SK-N-SH (cell line): ENCODE measurements around the gene MSX1. TPM values are rescaled to one million over a fixed set of nuclear protein-coding genes. Genes with fewer than 3 reads are reported as not detected.

Experiments used
- CTCF ChIA-PET: fragments of 300-600, 350-600 bp; formaldehyde crosslinking; extraction: SDS; loops from one replicate; lab custom pipeline; 2021; lab: Yijun Ruan, JAX
- POLR2A ChIA-PET: fragments of 350-600 bp; sonication (Branson Sonifier 250); formaldehyde crosslinking; extraction: SDS; loops from one replicate; lab custom pipeline; 2020; ENCODE audit warnings: antibody characterized with exemption, inconsistent platforms; lab: Yijun Ruan, JAX
- DNase-seq: peaks from one replicate; pipeline ENCODE4 v3.0.0; 2012
- H2AFZ ChIP-seq: fragments of 200-600 bp; sonication (generic); 2 replicates; pipeline ENCODE4 v1.8.1; 2016; ENCODE audit warnings: antibody characterized with exemption, mild to moderate bottlenecking, low read depth
- H3F3A ChIP-seq: fragments of 200-600 bp; sonication (generic); replicated peaks from 2 replicates; pipeline ENCODE3; 2016; ENCODE audit warnings: antibody characterized with exemption, mild to moderate bottlenecking; ENCODE audit not compliant: insufficient read depth
- H3K27ac ChIP-seq, 2 experiments: fragments of 200-500 bp in 1 of 2; fragments of 200-600 bp in 1 of 2; sonication (Bioruptor generic) in 1 of 2; sonication (generic), shearing (Covaris generic) in 1 of 2; 2 replicates each; pipeline versions ENCODE4 v1.5.1 to v1.6.1; 2014 to 2016; ENCODE audit warnings: low read depth in 2 of 2, inconsistent platforms in 1 of 2, low read length in 1 of 2, mild to moderate bottlenecking in 1 of 2, mixed read lengths in 1 of 2
- H3K27me3 ChIP-seq: fragments of 200-600 bp; sonication (generic), shearing (Covaris generic); 2 replicates; pipeline ENCODE4 v1.6.1; 2016; ENCODE audit warnings: mixed run types; ENCODE audit not compliant: insufficient read depth
- H3K36me3 ChIP-seq, 2 experiments: fragments of 200-500 bp in 1 of 2; fragments of 200-600 bp in 1 of 2; sonication (Bioruptor generic) in 1 of 2; sonication (generic) in 1 of 2; replicated peaks in 1 of 2; 2 replicates each; pipeline versions ENCODE3 to v1.5.1; 2014 to 2016; ENCODE audit warnings: low read length in 1 of 2, mild to moderate bottlenecking in 1 of 2; ENCODE audit not compliant: insufficient read depth in 2 of 2, control insufficient read depth in 1 of 2
- H3K4me1 ChIP-seq, 2 experiments: fragments of 200-500 bp in 1 of 2; fragments of 200-600 bp in 1 of 2; sonication (Bioruptor generic) in 1 of 2; sonication (generic), shearing (Covaris generic) in 1 of 2; 2 replicates each; pipeline versions ENCODE4 v1.5.1 to v1.6.1; 2014 to 2016; ENCODE audit warnings: low read depth in 1 of 2, low read length in 1 of 2, mixed run types in 1 of 2; ENCODE audit not compliant: insufficient read depth in 2 of 2, control insufficient read depth in 1 of 2
- H3K4me2 ChIP-seq: fragments of 200-600 bp; sonication (generic), shearing (Covaris generic); 2 replicates; pipeline ENCODE4 v1.6.1; 2017; ENCODE audit warnings: mixed run types
- H3K4me3 ChIP-seq, 2 experiments: fragments of 200-500 bp in 1 of 2; fragments of 200-600 bp in 1 of 2; sonication (Bioruptor generic) in 1 of 2; sonication (generic), shearing (Covaris generic) in 1 of 2; 2 replicates each; pipeline versions ENCODE4 v1.5.1 to v1.8.1; 2014 to 2016; ENCODE audit warnings: low read depth in 2 of 2, inconsistent platforms in 1 of 2, low read length in 1 of 2, mild to moderate bottlenecking in 1 of 2, mixed read lengths in 1 of 2, moderate library complexity in 1 of 2
- H3K79me2 ChIP-seq: fragments of 200-600 bp; sonication (generic); 2 replicates; pipeline ENCODE4 v1.8.1; 2017; ENCODE audit warnings: mild to moderate bottlenecking; ENCODE audit not compliant: insufficient read depth
- H3K9ac ChIP-seq: fragments of 200-600 bp; sonication (generic); 2 replicates; pipeline ENCODE4 v1.6.1; 2017; ENCODE audit warnings: mixed run types
- H3K9me2 ChIP-seq: fragments of 200-600 bp; sonication (generic); 2 replicates; pipeline ENCODE4 v1.6.1; 2017; ENCODE audit warnings: mixed run types
- H3K9me3 ChIP-seq: fragments of 200-600 bp; sonication (generic); 2 replicates; pipeline ENCODE4 v1.6.1; 2017; ENCODE audit warnings: mixed run types, mild to moderate bottlenecking, moderate library complexity
- H4K20me1 ChIP-seq: fragments of 200-600 bp; sonication (generic); 2 replicates; pipeline ENCODE4 v1.6.1; 2017; ENCODE audit warnings: mild to moderate bottlenecking, mixed run types; ENCODE audit not compliant: insufficient read depth
- CHD2 ChIP-seq: fragments of 150-350 bp; IDR thresholded peaks from 2 replicates; pipeline ENCODE4 v1.6.1; 2018; ENCODE audit warnings: low read length; ENCODE audit not compliant: partially characterized antibody
- EP300 ChIP-seq, 2 experiments: IDR thresholded peaks; 2 replicates each; pipeline versions ENCODE4 v1.4.0 to v1.6.1; 2012; ENCODE audit warnings: borderline replicate concordance in 1 of 2, low read depth in 1 of 2, low read length in 1 of 2
- EZH2phosphoT487 ChIP-seq: fragments of 200-600 bp; sonication (generic); IDR thresholded peaks from 2 replicates; pipeline ENCODE4 v1.6.1; 2017; ENCODE audit warnings: low read depth, mixed run types, mild to moderate bottlenecking, antibody characterized with exemption, moderate library complexity, borderline replicate concordance
- FOXM1 ChIP-seq: IDR thresholded peaks from 2 replicates; pipeline ENCODE4 v1.4.0; 2012; ENCODE audit warnings: low read depth, mild to moderate bottlenecking
- GATA2 ChIP-seq: sonication (generic); formaldehyde crosslinking; IDR thresholded peaks from 2 replicates; pipeline ENCODE4 v1.5.0; 2020; ENCODE audit warnings: mild to moderate bottlenecking, missing genetic modification reagents
- JUND ChIP-seq: IDR thresholded peaks from 2 replicates; pipeline ENCODE4 v1.4.0; 2012
- MEF2A ChIP-seq: IDR thresholded peaks from 2 replicates; pipeline ENCODE4 v1.4.0; 2012; ENCODE audit warnings: low read depth, borderline replicate concordance
- NRF1 ChIP-seq: IDR thresholded peaks from 2 replicates; pipeline ENCODE4 v1.6.1; 2012; ENCODE audit warnings: low read depth, mild to moderate bottlenecking, low read length
- POLR2AphosphoS5 ChIP-seq: IDR thresholded peaks from 2 replicates; pipeline ENCODE4 v1.6.1; 2012; ENCODE audit warnings: low read depth, low read length
- RAD21 ChIP-seq: IDR thresholded peaks from 2 replicates; pipeline ENCODE4 v1.6.1; 2012; ENCODE audit warnings: mild to moderate bottlenecking, low read length
- REST ChIP-seq: IDR thresholded peaks from 2 replicates; pipeline ENCODE4 v1.6.1; 2012; ENCODE audit warnings: mild to moderate bottlenecking, low read depth, low read length, moderate library complexity
- RFX5 ChIP-seq: IDR thresholded peaks from 2 replicates; pipeline ENCODE4 v1.6.1; 2012; ENCODE audit warnings: mild to moderate bottlenecking, improper control_type of control experiment, low read length
- RXRA ChIP-seq: IDR thresholded peaks from 2 replicates; pipeline ENCODE4 v1.4.0; 2012; ENCODE audit warnings: low read depth, mild to moderate bottlenecking, borderline replicate concordance
- SIN3A ChIP-seq: IDR thresholded peaks from 2 replicates; pipeline ENCODE4 v1.6.1; 2012; ENCODE audit warnings: low read depth, mild to moderate bottlenecking, low read length, moderate library complexity, borderline replicate concordance
- TAF1 ChIP-seq: IDR thresholded peaks from 2 replicates; pipeline ENCODE4 v1.6.1; 2012; ENCODE audit warnings: low read depth, mild to moderate bottlenecking, low read length, moderate library complexity, borderline replicate concordance
- USF1 ChIP-seq: IDR thresholded peaks from 2 replicates; pipeline ENCODE4 v1.4.0; 2012; ENCODE audit warnings: low read depth, borderline replicate concordance
- YY1 ChIP-seq: IDR thresholded peaks from 2 replicates; pipeline ENCODE4 v1.4.0; 2012; ENCODE audit warnings: low read depth, mild to moderate bottlenecking
- WGBS: methylation state at CpG from one replicate; pipeline ENCODE4 v1.1.6; 2017; ENCODE audit warnings: low lambda C conversion rate; 5-methylcytosine and 5-hydroxymethylcytosine counted together
- polyA plus RNA-seq, 3 experiments: library from polyadenylated mRNA; depleted of rRNA; stranded (reverse); fragments of >200 nt; gene quantifications; 2 replicates each; pipeline ENCODE4 v1.2.3, GENCODE V29; 2012
- TF ChIP-seq, protein P1 (sequence below): IDR thresholded peaks from 2 replicates; pipeline ENCODE4; 2012

The MSX1 gene
- polyA plus RNA-seq, 1 of the 3 experiments (the other 2 are of a cell fraction), result 2.1 TPM

DNA sequence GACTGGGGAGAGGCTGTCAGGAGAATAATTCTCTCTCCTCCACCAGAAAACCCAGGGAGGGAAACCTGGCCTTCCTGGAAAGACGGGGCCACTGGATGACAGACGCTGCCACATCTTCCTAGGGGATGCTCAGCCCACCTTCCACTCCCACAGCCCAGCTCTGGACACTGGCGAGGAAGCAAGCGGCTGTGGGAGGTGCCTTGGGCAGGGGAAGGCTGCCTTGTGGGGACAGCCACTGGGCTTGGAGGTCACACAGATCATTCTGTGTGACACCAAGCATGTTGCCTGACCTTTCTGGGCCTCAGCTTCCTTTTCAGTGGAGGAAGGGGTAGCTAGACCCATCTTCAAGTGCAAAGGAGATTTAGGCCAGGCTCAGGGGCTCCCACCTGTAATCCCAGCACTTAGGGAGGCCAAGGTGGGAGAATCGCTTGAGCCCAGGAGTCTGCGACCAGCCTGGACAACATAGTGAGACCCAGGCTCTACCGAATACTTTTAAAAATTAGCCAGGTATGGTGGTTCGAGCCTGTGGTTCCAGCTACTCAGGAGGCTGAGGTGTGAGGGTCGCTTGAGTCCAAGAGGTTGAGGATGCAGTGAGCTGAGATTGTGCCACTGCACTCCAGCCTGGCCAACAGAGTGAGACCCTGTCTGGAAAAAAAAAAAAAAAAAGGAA, 9.8 kb upstream of the MSX1 start (continued):
- TF ChIP-seq REST (no peak), RXRA (no peak), RAD21 (no peak), EZH2phosphoT487 (no peak), TAF1 (no peak), SIN3A (no peak), FOXM1 (no peak), CHD2 (no peak), EP300 (IDR thresholded peaks at IDR 0.05; ENCODE audit: borderline replicate concordance in 1 of 2, low read depth in 1 of 2, low read length in 1 of 2) (no peak)
- TF ChIP-seq, protein P1, sequence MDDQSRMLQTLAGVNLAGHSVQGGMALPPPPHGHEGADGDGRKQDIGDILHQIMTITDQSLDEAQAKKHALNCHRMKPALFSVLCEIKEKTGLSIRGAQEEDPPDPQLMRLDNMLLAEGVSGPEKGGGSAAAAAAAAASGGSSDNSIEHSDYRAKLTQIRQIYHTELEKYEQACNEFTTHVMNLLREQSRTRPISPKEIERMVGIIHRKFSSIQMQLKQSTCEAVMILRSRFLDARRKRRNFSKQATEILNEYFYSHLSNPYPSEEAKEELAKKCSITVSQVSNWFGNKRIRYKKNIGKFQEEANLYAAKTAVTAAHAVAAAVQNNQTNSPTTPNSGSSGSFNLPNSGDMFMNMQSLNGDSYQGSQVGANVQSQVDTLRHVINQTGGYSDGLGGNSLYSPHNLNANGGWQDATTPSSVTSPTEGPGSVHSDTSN, result no peak

- Histone ChIP-seq H2AFZ (no peak overlapping the region), H3F3A (peaks cover 5% of the 10 kb centered on the region), H4K20me1 (no peaks in the 10 kb centered on the region), H3K4me1 (peaks cover 0 to 4% of the 10 kb centered on the region in 2 experiments; a peak in 1 of 4 replicates), H3K27me3 (peaks cover 28% of the 10 kb centered on the region), H3K4me2 (no peak overlapping the region), H3K9me3 (no peaks in the 10 kb centered on the region), H3K4me3 (no peak overlapping the region), H3K27ac (no peak overlapping the region), H3K79me2 (no peaks in the 10 kb centered on the region), H3K9me2 (no peaks in the 10 kb centered on the region), H3K9ac (no peak overlapping the region), H3K36me3 (no peaks in the 10 kb centered on the region)
- TF ChIP-seq USF1, result no peak
- no peak for TF ChIP-seq YY1
- TF ChIP-seq RAD21, result no peak
- no peak for TF ChIP-seq JUND
- no peak for TF ChIP-seq FOXM1
- TF ChIP-seq MEF2A, result no peak
- TF ChIP-seq NRF1, result no peak
- TF ChIP-seq POLR2AphosphoS5, result no peak
- TF ChIP-seq RFX5, result no peak
- no peak for TF ChIP-seq GATA2 (CRISPR knock-in tag)
- TF ChIP-seq RXRA, result no peak
- ChIA-PET POLR2A (no interaction called here), CTCF (no interaction called here)
- no peak for DNase-seq
- 83% methylated on average over 8 of the region's 12 CpGs for WGBS
These were observed 8.4 kb upstream of the MSX1 start for GRCh38 chr4:4851081-4851480.
